ENCODE results near the gene TRIP10. TPM values are rescaled to one million over a fixed set of nuclear protein-coding genes. Genes with fewer than 3 reads are reported as not detected.
A peak's percentile ranks its signal among the peaks of the same experiment; 100 is the strongest.

The TRIP10 gene
- total and polyA plus RNA-seq, 2 of the 13 experiments (the other 11 are each of a cell fraction or from before 2014, with no cell fraction given), result 32.5 to 33.2 TPM

DNA sequence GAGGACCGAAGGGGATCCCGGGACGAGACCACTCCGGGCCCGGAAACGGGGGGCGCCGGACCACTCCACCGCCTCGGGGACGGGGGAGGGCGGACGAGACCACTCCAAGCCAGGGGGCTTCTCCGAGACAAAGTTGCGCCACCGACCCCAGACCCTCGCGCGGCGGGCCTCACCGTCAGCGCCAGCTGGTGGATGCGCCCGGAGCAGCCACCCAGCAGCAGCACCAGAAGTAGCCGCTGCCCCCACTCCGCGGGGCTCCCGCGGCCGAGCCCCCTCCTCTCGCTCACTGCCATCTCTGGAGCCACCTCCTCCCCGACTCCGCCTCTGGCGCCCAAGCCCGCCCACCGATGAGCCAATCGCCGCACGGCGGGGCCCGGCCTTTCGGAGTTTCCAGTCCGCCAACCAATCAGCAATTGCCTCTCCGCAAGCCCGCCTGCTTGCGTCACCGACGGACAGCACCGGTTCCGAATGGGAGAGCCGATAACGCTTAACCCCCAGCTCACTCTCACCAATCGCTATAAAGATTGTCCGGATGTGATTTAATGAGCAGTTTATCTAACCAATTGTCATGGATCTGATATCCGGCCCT is 2.1 kb upstream of the TRIP10 start, which contains the start of gene GPR108 (continued):
- 0 out of 2 replicates have a peak, but pooled peaks have one; percentile 30 for TF ChIP-seq GMEB1 (CRISPR knock-in tag; IDR thresholded peaks at IDR 0.05; ENCODE audit: borderline replicate concordance)
- peak; percentile 99 for TF ChIP-seq SP2 (CRISPR knock-in tag; IDR thresholded peaks at IDR 0.05)
- TF ChIP-seq ZNF572 (CRISPR knock-in tag; IDR thresholded peaks at IDR 0.05), result no peak
- TF ChIP-seq BCL6 (CRISPR knock-in tag; IDR thresholded peaks at IDR 0.05), result no peak; the same call in none of the 2 replicates
- TF ChIP-seq ZNF264 (CRISPR knock-in tag; IDR thresholded peaks at IDR 0.05), result no peak
- TF ChIP-seq PHF20 (CRISPR knock-in tag; IDR thresholded peaks at IDR 0.05), result peak; percentile 24; the same call in 1 of the 2 replicates
- no peak for TF ChIP-seq ATF3 (CRISPR knock-in tag; IDR thresholded peaks at IDR 0.05)
- TF ChIP-seq SAP130 (CRISPR knock-in tag; IDR thresholded peaks at IDR 0.05; ENCODE audit: low read depth), result peak; percentile 10; the same call in 1 of the 2 replicates
- TF ChIP-seq ZGPAT (CRISPR knock-in tag; IDR thresholded peaks at IDR 0.05), result peak; percentile 67; the same call in 1 of the 2 replicates
- TF ChIP-seq ZNF775 (CRISPR knock-in tag; IDR thresholded peaks at IDR 0.05; ENCODE audit: borderline replicate concordance), result no peak
- 0 out of 2 replicates have a peak, but pooled peaks have one; percentile 25 for TF ChIP-seq NONO (IDR thresholded peaks at IDR 0.05)
- TF ChIP-seq NONO (CRISPR knock-in tag; conservative IDR thresholded peaks at IDR 0.05), result no peak; the same call in none of the 2 replicates
- no peak for TF ChIP-seq EEA1 (CRISPR knock-in tag; IDR thresholded peaks at IDR 0.05; ENCODE audit: borderline replicate concordance)
- TF ChIP-seq ZNF546 (CRISPR knock-in tag; conservative IDR thresholded peaks at IDR 0.05), result peak; percentile 38; the same call in 1 of the 2 replicates
- 0 out of 2 replicates have a peak, but pooled peaks have one; percentile 4 for TF ChIP-seq ZNF580 (CRISPR knock-in tag; IDR thresholded peaks at IDR 0.05; ENCODE audit: borderline replicate concordance, low read depth)
- peak; percentile 27; the same call in 1 of the 2 replicates for TF ChIP-seq E2F1 (CRISPR knock-in tag; IDR thresholded peaks at IDR 0.05)
- TF ChIP-seq REXO4 (CRISPR knock-in tag; IDR thresholded peaks at IDR 0.05; ENCODE audit: borderline replicate concordance), result no peak
- TF ChIP-seq SPEN (CRISPR knock-in tag; IDR thresholded peaks at IDR 0.05; ENCODE audit: low read depth), result 0 out of 2 replicates have a peak, but pooled peaks have one; percentile 58
- TF ChIP-seq AGO2 (optimal IDR thresholded peaks at IDR 0.05; ENCODE audit: low read depth, low read length), result peak; percentile 58
- no peak; the same call in none of the 2 replicates for TF ChIP-seq THAP11 (CRISPR knock-in tag; IDR thresholded peaks at IDR 0.05)
- TF ChIP-seq CENPX (CRISPR knock-in tag; IDR thresholded peaks at IDR 0.05), result no peak
- no peak for TF ChIP-seq ZNF589 (CRISPR knock-in tag; conservative IDR thresholded peaks at IDR 0.05)
- TF ChIP-seq ZSCAN31 (CRISPR knock-in tag; IDR thresholded peaks at IDR 0.05; ENCODE audit: low read depth), result no peak
- no peak for TF ChIP-seq ZNF10 (CRISPR knock-in tag; IDR thresholded peaks at IDR 0.05; ENCODE audit: borderline replicate concordance, low read depth)

Data from HepG2 (cell line).